ENCODE measurements around the gene BAAT.

GRCh38 chr9:101376111-101376848, 8.5 kb downstream of the BAAT start:
- TF ChIP-seq POLR2A (IDR thresholded peaks at IDR 0.05) (no peak), CTCF (IDR thresholded peaks at IDR 0.05) (no peak)
